Kidney epithelial cell (primary cell): ENCODE data around the gene SRRM4. TPM values are rescaled to one million over a fixed set of nuclear protein-coding genes. Genes with fewer than 3 reads are reported as not detected.

Experiments used
- DNase-seq: peaks from one replicate; pipeline ENCODE4 v3.0.0-alpha.2; 2010; ENCODE audit warnings: low read depth
- H3K27me3 ChIP-seq: 2 replicates; pipeline ENCODE4 v1.6.0; 2011; ENCODE audit warnings: low read length; ENCODE audit not compliant: control insufficient read depth, insufficient read depth
- H3K36me3 ChIP-seq: 2 replicates; pipeline ENCODE4 v1.5.1; 2011; ENCODE audit warnings: low read length; ENCODE audit not compliant: control insufficient read depth, insufficient read depth
- H3K4me3 ChIP-seq: 2 replicates; pipeline ENCODE4 v1.5.1; 2011; ENCODE audit warnings: low read depth, mild to moderate bottlenecking, control low read depth, low read length
- total RNA-seq: library from RNA; depleted of rRNA; stranded (reverse); fragments of >200 nt; gene quantifications from 2 replicates; pipeline ENCODE4 v1.2.3, GENCODE V29; 2015
- TF ChIP-seq, protein P1 (sequence below): IDR thresholded peaks from 2 replicates; pipeline ENCODE4 v1.5.1; 2011; ENCODE audit warnings: mild to moderate bottlenecking, moderate library complexity, low read length, control low read depth, inconsistent platforms; ENCODE audit not compliant: insufficient read depth, poor library complexity, severe bottlenecking

SRRM4 gene
- total RNA-seq, 1 donor from 2014 or later = 0.42 TPM

DNA sequence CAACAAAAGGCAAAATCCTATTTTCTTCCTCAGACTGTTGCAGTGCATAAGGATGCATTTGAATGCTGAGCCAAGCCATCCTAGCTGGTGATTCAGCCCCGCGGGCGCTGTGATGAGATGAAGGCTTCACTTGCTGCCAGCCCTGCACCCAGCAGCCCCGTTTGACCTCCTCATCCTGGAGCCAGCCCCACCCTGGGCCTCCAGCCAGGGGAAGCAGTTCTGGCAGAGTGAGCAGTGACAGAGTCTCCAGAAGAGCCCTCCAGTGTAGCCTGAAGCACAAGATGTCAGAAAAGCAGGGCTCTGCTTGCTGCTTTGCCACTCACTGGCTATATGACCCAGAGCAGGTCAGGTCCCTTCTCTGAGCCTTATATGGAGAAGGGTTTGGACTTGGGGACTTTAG is 101.2 kb downstream of the SRRM4 start:
- H3K4me3 ChIP-seq = no peak overlapping the region
- no peaks in the 10 kb centered on the region for H3K36me3 ChIP-seq
- no peaks in the 10 kb centered on the region for H3K27me3 ChIP-seq
- DNase-seq = no peak
- TF ChIP-seq, protein P1, sequence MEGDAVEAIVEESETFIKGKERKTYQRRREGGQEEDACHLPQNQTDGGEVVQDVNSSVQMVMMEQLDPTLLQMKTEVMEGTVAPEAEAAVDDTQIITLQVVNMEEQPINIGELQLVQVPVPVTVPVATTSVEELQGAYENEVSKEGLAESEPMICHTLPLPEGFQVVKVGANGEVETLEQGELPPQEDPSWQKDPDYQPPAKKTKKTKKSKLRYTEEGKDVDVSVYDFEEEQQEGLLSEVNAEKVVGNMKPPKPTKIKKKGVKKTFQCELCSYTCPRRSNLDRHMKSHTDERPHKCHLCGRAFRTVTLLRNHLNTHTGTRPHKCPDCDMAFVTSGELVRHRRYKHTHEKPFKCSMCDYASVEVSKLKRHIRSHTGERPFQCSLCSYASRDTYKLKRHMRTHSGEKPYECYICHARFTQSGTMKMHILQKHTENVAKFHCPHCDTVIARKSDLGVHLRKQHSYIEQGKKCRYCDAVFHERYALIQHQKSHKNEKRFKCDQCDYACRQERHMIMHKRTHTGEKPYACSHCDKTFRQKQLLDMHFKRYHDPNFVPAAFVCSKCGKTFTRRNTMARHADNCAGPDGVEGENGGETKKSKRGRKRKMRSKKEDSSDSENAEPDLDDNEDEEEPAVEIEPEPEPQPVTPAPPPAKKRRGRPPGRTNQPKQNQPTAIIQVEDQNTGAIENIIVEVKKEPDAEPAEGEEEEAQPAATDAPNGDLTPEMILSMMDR = no peak

DNA sequence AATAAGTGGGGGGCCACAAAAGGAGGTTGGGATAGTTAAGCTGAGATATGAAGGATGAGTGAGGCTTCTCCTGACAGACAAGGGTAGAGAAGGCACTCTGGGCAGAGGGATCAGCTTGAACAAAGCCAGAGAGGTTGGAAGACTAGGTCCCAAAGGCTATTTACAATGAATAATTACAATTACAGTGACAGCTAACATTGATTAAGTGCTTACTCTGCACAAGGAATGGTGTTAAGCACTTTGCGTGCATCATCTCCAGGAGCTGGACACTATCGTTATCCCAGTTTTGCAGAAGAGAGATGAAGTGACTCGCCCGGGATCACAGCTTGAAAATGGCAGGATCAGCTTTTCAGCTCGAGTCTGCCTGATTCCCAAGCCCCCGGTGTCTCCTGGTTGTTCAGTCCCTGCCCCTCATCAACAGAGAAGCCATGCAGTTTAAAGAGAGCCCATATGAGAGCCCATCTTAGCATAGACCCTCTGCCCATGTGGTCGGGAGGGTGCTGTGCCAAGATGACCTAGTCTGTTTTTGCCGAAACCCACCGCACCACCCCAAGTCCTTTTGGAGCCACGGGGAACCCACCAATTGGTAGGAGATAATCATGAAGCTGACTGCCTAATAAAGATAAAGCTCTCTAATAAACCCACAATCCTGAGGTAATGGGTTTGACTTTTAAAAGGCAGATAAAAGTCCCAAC is 107.5 kb downstream of the SRRM4 start:
- Histone ChIP-seq H3K36me3 (no peaks in the 10 kb centered on the region), H3K4me3 (no peak overlapping the region), H3K27me3 (no peaks in the 10 kb centered on the region)
- DNase-seq = no peak
- TF ChIP-seq, protein P1 = no peak

DNA sequence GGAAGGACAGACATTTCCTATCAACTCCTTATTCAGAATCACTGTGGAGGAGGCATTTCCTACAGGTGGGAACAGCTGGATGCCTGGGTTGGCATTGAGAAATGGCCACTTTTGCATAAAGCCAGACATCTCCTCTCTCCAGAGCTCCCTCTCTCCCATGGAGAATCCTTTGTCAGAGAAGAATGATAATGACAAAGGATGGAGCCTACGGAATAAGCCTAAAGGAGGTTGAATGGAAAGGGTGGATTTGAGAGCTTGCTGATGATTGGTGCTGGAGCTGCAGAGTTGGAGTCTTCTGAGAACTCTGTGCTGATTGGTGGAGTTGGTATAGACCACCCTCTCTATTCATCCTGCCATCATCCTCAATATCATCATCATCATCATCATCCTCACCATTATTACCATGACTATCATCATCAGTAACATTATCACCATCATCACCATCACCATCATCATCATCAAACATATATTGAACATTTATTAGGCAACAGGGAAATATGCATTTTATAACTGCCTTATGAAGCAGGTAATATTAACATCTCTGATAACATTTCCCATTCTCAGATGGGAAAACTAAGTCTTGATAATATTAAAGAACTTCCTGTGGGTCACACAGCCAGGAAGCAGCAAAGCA is 108.2 kb downstream of the SRRM4 start:
- H3K27me3 ChIP-seq = no peaks in the 10 kb centered on the region
- DNase-seq = no peak
- TF ChIP-seq, protein P1 = no peak
- no peak overlapping the region for H3K4me3 ChIP-seq
- no peaks in the 10 kb centered on the region for H3K36me3 ChIP-seq

DNA sequence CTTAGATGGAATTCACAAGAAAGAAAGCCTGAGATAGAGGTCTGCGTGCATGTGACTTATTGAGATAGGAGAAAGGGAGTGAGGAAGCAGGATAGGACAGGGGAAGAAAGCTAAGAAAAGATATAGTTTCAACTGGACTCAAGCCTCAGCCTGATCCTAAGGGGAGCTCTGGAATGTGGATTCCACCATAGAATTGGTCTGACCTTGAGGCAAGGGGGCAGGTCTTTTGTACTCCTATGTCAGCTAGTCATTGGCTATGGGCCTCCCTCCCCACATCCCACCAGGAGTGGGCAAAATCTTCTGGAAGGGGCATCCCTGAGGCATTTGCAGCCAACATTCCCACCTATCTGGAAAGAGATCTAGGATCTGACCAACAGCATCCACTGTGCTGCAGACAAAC is 108.9 kb downstream of the SRRM4 start:
- TF ChIP-seq, protein P1 = no peak
- Histone ChIP-seq H3K27me3 (no peaks in the 10 kb centered on the region), H3K36me3 (no peaks in the 10 kb centered on the region), H3K4me3 (no peak overlapping the region)
- DNase-seq = no peak

DNA sequence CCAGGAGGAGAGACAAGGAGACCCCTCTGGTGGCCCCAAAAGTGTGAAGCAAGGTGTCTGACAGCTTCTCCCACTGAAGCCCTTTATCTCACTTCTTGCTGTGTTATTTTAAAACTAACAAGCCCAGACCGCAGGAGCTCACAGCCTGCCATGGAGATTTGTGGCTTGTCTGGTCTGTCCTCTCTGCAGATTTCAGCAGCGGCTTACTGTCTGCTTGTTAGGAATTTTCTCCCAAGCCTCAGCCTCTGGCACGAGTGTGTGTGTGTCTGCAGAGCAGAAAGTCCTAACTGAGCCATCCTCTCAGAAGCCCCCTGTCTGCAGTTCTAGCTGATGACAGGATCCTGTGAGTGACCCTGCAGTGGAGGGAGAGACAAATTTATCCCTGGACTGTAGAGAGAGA is 109.5 kb downstream of the SRRM4 start:
- Histone ChIP-seq H3K36me3 (no peaks in the 10 kb centered on the region), H3K27me3 (no peaks in the 10 kb centered on the region), H3K4me3 (no peak overlapping the region)
- TF ChIP-seq, protein P1 = no peak
- no peak for DNase-seq
